NCI-H1048 (cell line): ENCODE results near the gene DGKZ.
"Not testable (repeated sequence)": the region's sequence is repeated elsewhere in the genome, so short reads cannot be mapped to it uniquely, and the experiment has no call there.

Experiments used
- DNase-seq: peaks from one replicate; lab custom pipeline; 2025; lab: John Stamatoyannopoulos, UW

The DGKZ gene

GRCh38 chr11:46346886-46347636 lies at the start of gene DGKZ:
Gene DGKZ (plus strand): TSS chr11:46347463. CDS start chr11:46347660, 197 bp downstream.
- DNase-seq: peak; percentile 75

GRCh38 chr11:46298699-46299433 lies 48.4 kb upstream of the DGKZ start:
- DNase-seq: no peak

GRCh38 chr11:46299451-46299961 lies 47.8 kb upstream of the DGKZ start:
- DNase-seq: no peak

GRCh38 chr11:46300270-46300669 lies 47.0 kb upstream of the DGKZ start:
- DNase-seq: no peak

GRCh38 chr11:46302866-46303265 lies 44.4 kb upstream of the DGKZ start:
- DNase-seq: no peak

GRCh38 chr11:46304036-46304435 lies 43.2 kb upstream of the DGKZ start:
- not testable (repeated sequence) for DNase-seq

- DNase-seq: no peak
Observed at GRCh38 chr11:46304605-46305179, 42.6 kb upstream of the DGKZ start.

GRCh38 chr11:46305295-46305694 lies 42.0 kb upstream of the DGKZ start:
- no peak for DNase-seq

GRCh38 chr11:46306296-46306853 lies 40.9 kb upstream of the DGKZ start:
- no peak for DNase-seq

GRCh38 chr11:46307369-46307768 lies 39.9 kb upstream of the DGKZ start:
- DNase-seq: no peak

GRCh38 chr11:46307785-46308341 lies 39.4 kb upstream of the DGKZ start:
- DNase-seq: no peak

- DNase-seq: no peak
Observed at GRCh38 chr11:46308631-46309419, 38.4 kb upstream of the DGKZ start.

GRCh38 chr11:46309814-46310259 lies 37.4 kb upstream of the DGKZ start:
- no peak for DNase-seq

GRCh38 chr11:46315033-46315738 lies 32.1 kb upstream of the DGKZ start:
- peak; percentile 52 for DNase-seq

GRCh38 chr11:46315783-46316563 lies 31.3 kb upstream of the DGKZ start:
- DNase-seq: no peak

GRCh38 chr11:46319074-46319453 lies 28.2 kb upstream of the DGKZ start:
- no peak for DNase-seq

GRCh38 chr11:46321757-46322156 lies 25.5 kb upstream of the DGKZ start:
- no peak for DNase-seq

- no peak for DNase-seq
Observed at GRCh38 chr11:46322759-46323158, 24.5 kb upstream of the DGKZ start.

- no peak for DNase-seq
Observed at GRCh38 chr11:46326813-46327416, 20.3 kb upstream of the DGKZ start.
